Adrenal gland (tissue), 12 donors: ENCODE data around the gene GPHN. TPM values are rescaled to one million over a fixed set of nuclear protein-coding genes. Genes with fewer than 3 reads are reported as not detected.

Experiments used
- DNase-seq, 7 donors: peaks; one replicate each; pipeline ENCODE4 v3.0.0-alpha.2; 2019 to 2020
- H3K27ac ChIP-seq, 5 donors: fragments of 200-600 bp; sonication (generic) in 4 of 5; 1 replicate in 3 of 5; 2 replicates in 2 of 5; pipeline versions ENCODE4 v1.5.1 to v1.8.0; 2016 to 2020; ENCODE audit warnings: mild to moderate bottlenecking in 1 of 5
- H3K27me3 ChIP-seq: fragments of 200-600 bp; 2 replicates; pipeline ENCODE4 v1.8.0; 2021
- H3K36me3 ChIP-seq, 2 donors: fragments of 200-600 bp; replicated peaks in 1 of 2; 1 replicate in 1 of 2; 2 replicates in 1 of 2; pipeline versions ENCODE4 v1.5.1 to v1.8.0; 2018 to 2022
- H3K4me1 ChIP-seq, 2 donors: fragments of 200-600 bp; replicated peaks in 1 of 2; 1 replicate in 1 of 2; 2 replicates in 1 of 2; pipeline versions ENCODE4 v1.5.1 to v1.8.0; 2018 to 2021
- H3K4me3 ChIP-seq, 4 donors: fragments of 200-600 bp; sonication (generic) in 3 of 4; one replicate each; pipeline ENCODE4 v1.5.1; 2016 to 2018
- H3K9me3 ChIP-seq, 3 donors: fragments of 200-600 bp; sonication (generic) in 1 of 3; replicated peaks in 1 of 3; 1 replicate in 2 of 3; 2 replicates in 1 of 3; pipeline versions ENCODE4 v1.5.1 to v1.8.0; 2016 to 2021
- CTCF ChIP-seq, 6 experiments: fragments of 450-650 bp in 4 of 6; fragments of 200-600 bp in 2 of 6; sonication (generic) in 1 of 6; IDR thresholded peaks; 1 replicate in 5 of 6; 2 replicates in 1 of 6; pipeline versions ENCODE4 v1.5.1 to v1.8.0; 2016 to 2021; ENCODE audit warnings: antibody characterized with exemption in 6 of 6, mild to moderate bottlenecking in 2 of 6, moderate library complexity in 1 of 6
- POLR2A ChIP-seq, 2 donors: fragments of 450-650 bp; IDR thresholded peaks; one replicate each; pipeline ENCODE4 v1.6.1; 2017; ENCODE audit warnings: antibody characterized with exemption in 2 of 2, mild to moderate bottlenecking in 2 of 2, moderate library complexity in 1 of 2
- WGBS, 4 donors: extraction: QIAGEN DNeasy Blood & Tissue Kit in 2 of 4; methylation state at CpG; one replicate each; pipeline versions ENCODE4 v1.1.5 to v1.1.7; 2013 to 2017; 5-methylcytosine and 5-hydroxymethylcytosine counted together
- intact Hi-C, 2 donors: fragments of 100-400 bp; cut with DNase I; formaldehyde crosslinking; loops; one replicate each; pipeline versions ENCODE4 v1.14.1 to v1.15.0; 2022 to 2023
- polyA plus RNA-seq, 3 donors: library from polyadenylated mRNA; stranded (reverse); fragments of 200-250 nt in 2 of 3; fragments of 350-450 nt in 1 of 3; fragmentation: Illumina TruSeq in 1 of 3; extraction: RNeasy Lipid Tissue Mini Kit (QIAGEN cat#74804) in 1 of 3; gene quantifications; one replicate each; pipeline ENCODE4 v1.2.3, GENCODE V29; 2013 to 2014
- total RNA-seq, 9 donors: library from RNA; depleted of rRNA in 4 of 9; stranded (reverse); fragments of >200 nt in 4 of 9; fragments of 120-200 nt in 1 of 9; fragmentation: NEBNext Ultra II Directional in 1 of 9; extraction: Animal tissue kit (Norgen Biotek cat#: 25700) in 1 of 9; gene quantifications; one replicate each; pipeline versions ENCODE4 v1.1.0 to v1.2.4, GENCODE V29; 2013 to 2023
- donor health status: healthy with polysubstance abuse.
- donor health status: Bipolar disorder and iron deficiency.
- donor health status: DM: yes; HTN: yes; CAD: no.
- donor health status: DM: no; HTN: no; CAD: no.
- donor health status: DM: no; HTN: no; CAD: no.
- donor health status: DM: yes; HTN: yes; CAD: no.

GPHN gene
- total and polyA plus RNA-seq, 12 donors: 12.5 to 41.0 (median 24.0) TPM

- intact Hi-C loops: no loop called here
- no peaks in the 10 kb centered on the region for H3K9me3 ChIP-seq
- H3K27ac ChIP-seq: no peak overlapping the region
- no peaks in the 10 kb centered on the region for H3K4me1 ChIP-seq
- no peak for DNase-seq
- H3K36me3 ChIP-seq: no peaks in the 10 kb centered on the region
- WGBS, 4 donors: 92 to 96% (median 94%) methylated on average over 5 of the region's 5 CpGs
- no peak for TF ChIP-seq POLR2A (IDR thresholded peaks at IDR 0.05)
- no peaks in the 10 kb centered on the region for H3K27me3 ChIP-seq
- H3K4me3 ChIP-seq: no peak overlapping the region
These were observed 351.2 kb downstream of the GPHN start for GRCh38 chr14:66859063-66859671.

- Histone ChIP-seq H3K27ac (no peak overlapping the region), H3K4me3 (no peak overlapping the region), H3K4me1 (no peaks in the 10 kb centered on the region), H3K27me3 (no peaks in the 10 kb centered on the region), H3K36me3 (no peaks in the 10 kb centered on the region), H3K9me3 (peaks cover 0 to 11% (median 0%) of the 10 kb centered on the region in 3 donors)
- no peak for DNase-seq
- intact Hi-C loops: no loop called here
- no peak for TF ChIP-seq POLR2A (IDR thresholded peaks at IDR 0.05)
- no peak for TF ChIP-seq CTCF (IDR thresholded peaks at IDR 0.05)
These were observed 373.6 kb downstream of the GPHN start for GRCh38 chr14:66881596-66881995.

DNA sequence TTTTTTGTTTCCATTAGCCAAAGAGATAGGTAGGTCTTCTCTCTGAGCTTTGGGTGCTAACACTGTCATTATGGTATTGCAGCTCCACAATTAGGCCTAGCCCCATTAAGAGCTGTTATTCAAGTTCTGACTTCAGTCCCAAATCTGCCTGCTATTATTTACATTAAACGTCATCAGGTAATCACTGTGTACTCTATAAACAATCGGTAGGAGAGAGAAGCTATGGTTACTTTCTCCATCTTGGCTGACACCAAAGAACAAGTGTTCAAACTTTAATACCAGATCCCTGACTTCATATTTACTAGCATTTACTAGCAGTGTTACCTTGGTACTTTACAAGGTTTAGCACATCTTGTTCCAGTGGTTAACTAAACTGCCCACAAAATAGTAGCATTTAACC lies 376.2 kb downstream of the GPHN start:
- no peak for DNase-seq
- H3K4me3 ChIP-seq: no peak overlapping the region
- no peak overlapping the region for H3K27ac ChIP-seq
- H3K9me3 ChIP-seq: peaks cover 0 to 15% (median 0%) of the 10 kb centered on the region in 3 donors
- 90 to 99% (median 94%) methylated on average over 2 of the region's 2 CpGs for WGBS, 4 donors
- H3K27me3 ChIP-seq: no peaks in the 10 kb centered on the region
- H3K36me3 ChIP-seq: no peaks in the 10 kb centered on the region
- intact Hi-C loops: no loop called here
- H3K4me1 ChIP-seq: no peaks in the 10 kb centered on the region
- TF ChIP-seq CTCF (IDR thresholded peaks at IDR 0.05): no peak
- no peak for TF ChIP-seq POLR2A (IDR thresholded peaks at IDR 0.05)

DNA sequence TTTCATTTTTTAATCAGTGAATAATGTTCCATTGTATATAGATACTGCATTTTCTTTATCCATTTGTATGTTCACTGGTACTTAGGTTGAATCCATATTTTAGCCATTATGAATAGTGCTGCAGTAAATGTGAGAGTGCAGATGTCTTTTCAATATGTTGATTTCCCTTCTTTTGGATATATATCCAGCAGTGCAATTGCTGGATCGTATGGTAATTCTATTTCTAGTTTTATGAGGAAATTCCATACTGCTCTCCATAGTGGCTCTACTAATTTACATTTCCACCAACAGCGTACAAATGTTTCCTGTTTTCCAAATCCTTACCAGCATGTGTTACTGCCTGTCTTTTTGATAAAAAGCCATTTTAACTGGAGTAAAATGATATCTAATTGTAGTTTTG lies 392.8 kb downstream of the GPHN start:
- no peak for DNase-seq
- no peaks in the 10 kb centered on the region for H3K4me1 ChIP-seq
- no peaks in the 10 kb centered on the region for H3K27me3 ChIP-seq
- no peak for TF ChIP-seq CTCF (IDR thresholded peaks at IDR 0.05)
- TF ChIP-seq POLR2A (IDR thresholded peaks at IDR 0.05): no peak
- intact Hi-C loops: no loop called here
- no peak overlapping the region for H3K27ac ChIP-seq
- no peaks in the 10 kb centered on the region for H3K36me3 ChIP-seq
- 87 to 94% (median 89%) methylated on average over 2 of the region's 2 CpGs for WGBS, 4 donors
- no peaks in the 10 kb centered on the region for H3K9me3 ChIP-seq
- no peak overlapping the region for H3K4me3 ChIP-seq

DNA sequence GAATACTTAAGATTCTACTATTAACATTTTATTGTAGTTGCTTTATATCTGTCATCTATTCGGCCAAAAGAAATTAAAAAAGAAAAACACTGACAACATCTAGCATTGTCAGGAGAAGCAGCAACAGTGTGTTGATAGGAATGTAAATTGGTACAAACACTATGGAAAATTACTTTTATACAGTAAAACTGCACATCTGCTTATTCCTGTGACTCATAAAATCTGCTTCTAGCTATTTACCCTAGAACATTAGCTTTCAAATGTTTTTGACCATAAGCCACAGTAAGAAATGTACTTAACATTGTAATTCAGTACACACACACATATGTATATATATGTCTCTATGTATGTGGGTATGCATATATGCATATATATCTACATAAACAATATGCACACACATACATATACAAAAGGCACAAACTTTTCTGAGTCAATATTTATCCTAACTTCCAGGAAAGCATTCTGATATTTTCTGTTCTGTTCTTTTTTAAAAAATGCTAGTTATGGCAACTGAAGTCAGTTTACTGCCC lies 402.4 kb downstream of the GPHN start:
- DNase-seq: no peak
- WGBS, 4 donors: 82 to 93% (median 86%) methylated on average over 1 of the region's 1 CpG
- peaks cover 0 to 6% (median 3%) of the 10 kb centered on the region in 3 donors for H3K9me3 ChIP-seq
- intact Hi-C loops: no loop called here
- H3K4me1 ChIP-seq: no peaks in the 10 kb centered on the region
- TF ChIP-seq POLR2A (IDR thresholded peaks at IDR 0.05) (no peak), CTCF (IDR thresholded peaks at IDR 0.05) (no peak)
- H3K27ac ChIP-seq: no peak overlapping the region
- H3K4me3 ChIP-seq: no peak overlapping the region
- H3K36me3 ChIP-seq: no peaks in the 10 kb centered on the region
- H3K27me3 ChIP-seq: no peaks in the 10 kb centered on the region
